Sigmoid colon (tissue), 4 donors: ENCODE data around the gene MISP3.

ENCODE experiments used
- EP300 ChIP-seq, 4 donors: sonication (generic); formaldehyde crosslinking; IDR thresholded peaks; one replicate each; pipeline ENCODE4 v1.6.1; 2017; ENCODE audit warnings: antibody characterized with exemption in 4 of 4
- POLR2A ChIP-seq, 2 donors: fragments of 450-650 bp; IDR thresholded peaks; one replicate each; pipeline ENCODE4 v1.6.1; 2016; ENCODE audit warnings: antibody characterized with exemption in 2 of 2, mild to moderate bottlenecking in 2 of 2, moderate library complexity in 2 of 2
- POLR2AphosphoS5 ChIP-seq, 4 donors: sonication (generic); formaldehyde crosslinking; IDR thresholded peaks; one replicate each; pipeline ENCODE4 v1.6.1; 2017; ENCODE audit warnings: antibody characterized with exemption in 4 of 4
- TF ChIP-seq, protein P1 (sequence below), 4 experiments: fragments of 450-650 bp in 3 of 4; fragments of 200-600 bp in 1 of 4; IDR thresholded peaks; one replicate each; pipeline ENCODE4 v1.5.1; 2016 to 2019; ENCODE audit warnings: antibody characterized with exemption in 4 of 4, mild to moderate bottlenecking in 3 of 4, moderate library complexity in 2 of 4

DNA sequence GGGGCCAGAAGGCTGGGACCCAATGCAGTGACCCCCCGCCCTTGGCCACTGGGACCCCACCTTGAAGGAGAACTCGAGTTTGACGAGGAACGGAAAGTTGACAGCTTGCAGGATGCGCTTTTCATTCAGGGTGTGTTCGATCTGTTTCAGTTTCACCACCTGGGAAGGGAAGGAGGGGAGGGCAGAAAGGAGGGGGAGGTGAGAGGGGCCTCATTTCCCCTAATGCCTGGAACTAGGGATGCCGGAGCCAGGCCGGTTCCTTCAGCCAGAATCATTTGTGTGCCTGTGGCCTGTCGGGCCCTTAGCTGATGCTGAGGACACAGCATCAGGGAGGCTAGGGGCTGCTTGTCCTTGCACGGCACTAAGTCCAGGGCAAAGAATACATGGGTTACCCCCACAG is 30.2 kb downstream of the MISP3 start:
- TF ChIP-seq, protein P1, sequence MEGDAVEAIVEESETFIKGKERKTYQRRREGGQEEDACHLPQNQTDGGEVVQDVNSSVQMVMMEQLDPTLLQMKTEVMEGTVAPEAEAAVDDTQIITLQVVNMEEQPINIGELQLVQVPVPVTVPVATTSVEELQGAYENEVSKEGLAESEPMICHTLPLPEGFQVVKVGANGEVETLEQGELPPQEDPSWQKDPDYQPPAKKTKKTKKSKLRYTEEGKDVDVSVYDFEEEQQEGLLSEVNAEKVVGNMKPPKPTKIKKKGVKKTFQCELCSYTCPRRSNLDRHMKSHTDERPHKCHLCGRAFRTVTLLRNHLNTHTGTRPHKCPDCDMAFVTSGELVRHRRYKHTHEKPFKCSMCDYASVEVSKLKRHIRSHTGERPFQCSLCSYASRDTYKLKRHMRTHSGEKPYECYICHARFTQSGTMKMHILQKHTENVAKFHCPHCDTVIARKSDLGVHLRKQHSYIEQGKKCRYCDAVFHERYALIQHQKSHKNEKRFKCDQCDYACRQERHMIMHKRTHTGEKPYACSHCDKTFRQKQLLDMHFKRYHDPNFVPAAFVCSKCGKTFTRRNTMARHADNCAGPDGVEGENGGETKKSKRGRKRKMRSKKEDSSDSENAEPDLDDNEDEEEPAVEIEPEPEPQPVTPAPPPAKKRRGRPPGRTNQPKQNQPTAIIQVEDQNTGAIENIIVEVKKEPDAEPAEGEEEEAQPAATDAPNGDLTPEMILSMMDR (IDR thresholded peaks at IDR 0.05): no peak
- no peak for TF ChIP-seq POLR2A (IDR thresholded peaks at IDR 0.05)
- no peak for TF ChIP-seq POLR2AphosphoS5 (IDR thresholded peaks at IDR 0.05)
- no peak for TF ChIP-seq EP300 (IDR thresholded peaks at IDR 0.05)
